Endothelial cell (in vitro differentiated cells): ENCODE results near the gene PPFIBP2. TPM values are rescaled to one million over a fixed set of nuclear protein-coding genes. Genes with fewer than 3 reads are reported as not detected.

ENCODE experiments used
- DNase-seq: peaks from one replicate; pipeline ENCODE4 v3.0.0; 2021; ENCODE audit warnings: low spot score
- H3K27ac Mint-ChIP-seq: one replicate; pipeline ENCODE4 v1.8.0; 2021; ENCODE audit warnings: mixed read lengths, inconsistent platforms; ENCODE audit not compliant: unreplicated experiment
- H3K27me3 Mint-ChIP-seq: one replicate; pipeline ENCODE4 v1.8.0; 2021; ENCODE audit warnings: mild to moderate bottlenecking, moderate library complexity, mixed read lengths, inconsistent platforms; ENCODE audit not compliant: unreplicated experiment
- H3K36me3 Mint-ChIP-seq: one replicate; pipeline ENCODE4 v1.8.0; 2021; ENCODE audit warnings: mild to moderate bottlenecking, low read depth, mixed read lengths, inconsistent platforms; ENCODE audit not compliant: unreplicated experiment
- H3K4me1 Mint-ChIP-seq: one replicate; pipeline ENCODE4 v1.8.0; 2021; ENCODE audit warnings: mild to moderate bottlenecking, mixed read lengths, inconsistent platforms; ENCODE audit not compliant: unreplicated experiment
- H3K4me3 Mint-ChIP-seq: one replicate; pipeline ENCODE4 v1.8.0; 2021; ENCODE audit warnings: mild to moderate bottlenecking, mixed read lengths, inconsistent platforms; ENCODE audit not compliant: unreplicated experiment
- H3K9me3 Mint-ChIP-seq: one replicate; pipeline ENCODE4 v1.8.0; 2021; ENCODE audit warnings: mixed read lengths, inconsistent platforms; ENCODE audit not compliant: unreplicated experiment
- total RNA-seq: library from RNA; stranded (reverse); fragmentation: NEBNext Ultra II Directional; extraction: Animal tissue kit (Norgen Biotek cat#: 25700); gene quantifications from one replicate; pipeline ENCODE4 v1.2.1, GENCODE V29; 2021; ENCODE audit not compliant: unreplicated experiment
- TF ChIP-seq, protein P1 (sequence below): fragments of 200-600 bp; sonication (generic); IDR thresholded peaks from one replicate; pipeline ENCODE4 v1.5.0; 2021; ENCODE audit warnings: antibody characterized with exemption; ENCODE audit not compliant: unreplicated experiment

PPFIBP2 gene
- total RNA-seq, 1 donor from 2014 or later, result 7.3 TPM

DNA sequence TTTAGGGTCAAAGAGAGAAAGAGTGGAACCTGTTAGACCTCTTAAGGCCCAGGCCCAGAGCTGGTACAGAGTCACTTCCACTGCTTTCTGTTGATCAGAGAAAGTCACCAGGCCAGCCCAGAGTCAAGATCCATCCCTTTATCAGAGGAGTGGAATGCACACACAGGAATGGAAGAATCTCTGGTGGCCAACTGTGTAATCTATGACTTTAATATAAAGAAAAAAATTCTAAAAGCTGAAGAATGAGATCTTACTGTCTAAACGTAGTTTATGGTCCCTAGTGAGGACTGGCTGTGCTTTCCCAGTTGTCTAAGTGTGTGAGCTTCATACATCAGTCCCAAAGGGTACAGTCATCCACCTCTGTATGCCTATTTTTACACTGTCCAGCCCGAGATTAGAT, 51.0 kb downstream of the PPFIBP2 start:
- Mint-ChIP-seq H3K4me3 (no peak overlapping the region), H3K27me3 (peaks cover 3% of the 10 kb centered on the region), H3K4me1 (no peaks in the 10 kb centered on the region), H3K9me3 (no peaks in the 10 kb centered on the region), H3K36me3 (peaks cover 6% of the 10 kb centered on the region), H3K27ac (no peak overlapping the region)
- DNase-seq, result no peak
- TF ChIP-seq, protein P1, sequence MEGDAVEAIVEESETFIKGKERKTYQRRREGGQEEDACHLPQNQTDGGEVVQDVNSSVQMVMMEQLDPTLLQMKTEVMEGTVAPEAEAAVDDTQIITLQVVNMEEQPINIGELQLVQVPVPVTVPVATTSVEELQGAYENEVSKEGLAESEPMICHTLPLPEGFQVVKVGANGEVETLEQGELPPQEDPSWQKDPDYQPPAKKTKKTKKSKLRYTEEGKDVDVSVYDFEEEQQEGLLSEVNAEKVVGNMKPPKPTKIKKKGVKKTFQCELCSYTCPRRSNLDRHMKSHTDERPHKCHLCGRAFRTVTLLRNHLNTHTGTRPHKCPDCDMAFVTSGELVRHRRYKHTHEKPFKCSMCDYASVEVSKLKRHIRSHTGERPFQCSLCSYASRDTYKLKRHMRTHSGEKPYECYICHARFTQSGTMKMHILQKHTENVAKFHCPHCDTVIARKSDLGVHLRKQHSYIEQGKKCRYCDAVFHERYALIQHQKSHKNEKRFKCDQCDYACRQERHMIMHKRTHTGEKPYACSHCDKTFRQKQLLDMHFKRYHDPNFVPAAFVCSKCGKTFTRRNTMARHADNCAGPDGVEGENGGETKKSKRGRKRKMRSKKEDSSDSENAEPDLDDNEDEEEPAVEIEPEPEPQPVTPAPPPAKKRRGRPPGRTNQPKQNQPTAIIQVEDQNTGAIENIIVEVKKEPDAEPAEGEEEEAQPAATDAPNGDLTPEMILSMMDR, result no peak

DNA sequence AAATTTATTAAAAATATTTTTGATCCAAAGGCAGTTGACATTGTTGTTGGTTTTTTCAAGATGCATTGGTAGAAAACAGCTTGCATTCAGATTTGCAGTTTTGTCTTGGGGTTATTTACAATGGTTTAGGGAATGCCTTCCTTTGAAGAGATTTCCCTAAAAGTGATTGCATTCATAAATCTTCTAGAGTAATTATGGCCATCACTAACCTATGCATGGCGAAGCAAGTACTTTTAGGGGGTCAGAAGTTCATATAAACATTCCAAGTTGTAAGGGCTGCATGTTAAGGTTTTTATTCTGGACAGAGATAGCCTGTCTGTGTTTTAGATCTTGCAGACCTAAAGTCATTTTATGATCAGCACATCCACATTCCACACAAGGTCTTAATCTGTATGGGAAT, 53.5 kb downstream of the PPFIBP2 start:
- no peak for DNase-seq
- H3K4me3 Mint-ChIP-seq, result no peak overlapping the region
- no peaks in the 10 kb centered on the region for H3K9me3 Mint-ChIP-seq
- H3K27ac Mint-ChIP-seq, result no peak overlapping the region
- peaks cover 3% of the 10 kb centered on the region for H3K4me1 Mint-ChIP-seq
- TF ChIP-seq, protein P1, result no peak
- H3K27me3 Mint-ChIP-seq, result peaks cover 6% of the 10 kb centered on the region
- H3K36me3 Mint-ChIP-seq, result peaks cover 6% of the 10 kb centered on the region

DNA sequence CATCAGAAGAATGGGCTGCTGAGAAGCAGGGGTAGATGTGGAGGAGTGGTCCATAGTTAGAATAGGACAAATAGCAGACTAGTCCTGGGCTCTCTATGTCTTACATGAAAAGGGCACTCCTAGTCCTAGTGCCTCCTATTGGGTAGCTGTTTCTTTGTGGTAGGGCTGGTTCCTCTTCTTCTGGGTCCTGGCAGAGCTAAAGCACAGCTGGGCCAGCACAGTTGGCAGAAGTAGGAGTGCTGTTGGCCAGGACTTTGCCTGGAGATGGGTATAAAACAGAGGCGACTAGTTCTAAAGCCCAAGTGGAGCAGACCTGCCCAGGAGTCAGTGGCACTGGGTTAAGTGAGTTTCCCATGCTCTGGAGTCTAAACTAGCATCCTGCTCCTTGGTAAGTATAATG, 55.2 kb downstream of the PPFIBP2 start:
- TF ChIP-seq, protein P1, result no peak
- no peak for DNase-seq
- Mint-ChIP-seq H3K9me3 (no peaks in the 10 kb centered on the region), H3K27ac (no peak overlapping the region), H3K4me1 (peaks cover 8% of the 10 kb centered on the region), H3K4me3 (no peak overlapping the region), H3K36me3 (peaks cover 6% of the 10 kb centered on the region), H3K27me3 (peaks cover 6% of the 10 kb centered on the region)

DNA sequence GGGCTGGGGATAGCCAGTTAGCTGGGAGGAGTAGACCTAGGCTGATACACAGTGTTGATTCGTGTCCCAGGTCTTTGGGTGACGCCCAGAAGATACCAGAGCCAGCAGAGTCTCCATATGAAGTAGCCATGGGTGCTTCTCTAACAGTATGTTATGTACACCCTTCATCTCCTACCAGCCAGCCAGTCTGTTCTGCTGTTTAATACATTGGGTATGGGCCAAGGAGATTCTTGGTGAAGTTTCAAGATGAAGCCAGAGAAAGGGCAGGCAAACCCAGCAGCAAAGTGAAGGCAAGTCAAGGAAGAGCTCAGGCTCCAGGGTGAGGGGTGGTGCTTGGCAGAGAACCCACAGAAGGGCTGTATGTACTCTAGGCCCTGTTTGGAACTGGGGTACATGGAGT, 56.4 kb downstream of the PPFIBP2 start:
- peaks cover 6% of the 10 kb centered on the region for H3K36me3 Mint-ChIP-seq
- H3K27ac Mint-ChIP-seq, result no peak overlapping the region
- peaks cover 8% of the 10 kb centered on the region for H3K27me3 Mint-ChIP-seq
- no peak for DNase-seq
- H3K9me3 Mint-ChIP-seq, result no peaks in the 10 kb centered on the region
- H3K4me3 Mint-ChIP-seq, result no peak overlapping the region
- H3K4me1 Mint-ChIP-seq, result peaks cover 16% of the 10 kb centered on the region
- TF ChIP-seq, protein P1, result no peak

DNA sequence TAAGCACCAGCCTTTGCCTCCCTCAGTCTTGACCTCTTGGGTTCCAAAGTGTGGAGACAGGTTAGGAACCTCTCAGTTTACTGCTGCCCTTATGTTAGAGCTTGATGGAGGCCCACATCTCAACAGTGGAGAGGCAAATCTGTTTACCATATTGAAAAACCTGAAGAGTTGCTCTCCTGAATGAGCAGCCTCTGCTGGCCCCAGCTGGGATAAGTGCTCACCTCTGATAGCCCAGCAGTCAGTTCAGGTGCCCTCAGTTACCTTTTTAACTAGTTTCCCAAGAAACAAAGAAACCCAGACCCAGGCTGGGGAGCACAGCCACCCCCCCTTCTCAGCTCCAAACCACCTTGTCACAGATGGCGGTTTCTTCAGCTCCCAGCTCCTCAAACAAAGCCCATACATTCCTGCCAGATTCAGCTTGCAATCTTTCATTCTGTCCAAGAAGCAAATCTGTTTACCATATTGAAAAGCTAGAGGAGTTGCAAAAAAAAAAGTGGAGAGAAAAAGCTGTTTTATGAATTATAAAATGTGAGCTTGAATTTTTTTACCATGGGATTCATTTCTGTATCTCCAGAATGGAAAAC, 57.2 kb downstream of the PPFIBP2 start:
- Mint-ChIP-seq H3K27ac (no peak overlapping the region), H3K9me3 (no peaks in the 10 kb centered on the region), H3K36me3 (peaks cover 6% of the 10 kb centered on the region), H3K4me3 (no peak overlapping the region), H3K27me3 (peaks cover 9% of the 10 kb centered on the region), H3K4me1 (peaks cover 23% of the 10 kb centered on the region)
- TF ChIP-seq, protein P1, result no peak
- DNase-seq, result no peak
